Endodermal cell (in vitro differentiated cells): ENCODE results near the gene ZDHHC5. TPM values are rescaled to one million over a fixed set of nuclear protein-coding genes. Genes with fewer than 3 reads are reported as not detected.

Source experiments
- DNase-seq: peaks from one replicate; pipeline ENCODE4 v3.0.0-alpha.2; 2017
- H3K27ac ChIP-seq: 2 replicates; pipeline ENCODE4 v1.5.1; 2013; ENCODE audit warnings: mild to moderate bottlenecking, low read depth, low read length, moderate library complexity
- H3K27me3 ChIP-seq: 2 replicates; pipeline ENCODE4 v1.6.1; 2013; ENCODE audit warnings: mild to moderate bottlenecking, low read length, moderate library complexity; ENCODE audit not compliant: insufficient read depth, control insufficient read depth, poor library complexity, severe bottlenecking
- H3K36me3 ChIP-seq: 2 replicates; pipeline ENCODE4 v1.7.0; 2013; ENCODE audit warnings: mild to moderate bottlenecking, low read length, moderate library complexity; ENCODE audit not compliant: control insufficient read depth, insufficient read depth
- H3K4me1 ChIP-seq: one replicate; pipeline ENCODE4 v1.7.0; 2013; ENCODE audit warnings: low read length; ENCODE audit not compliant: control insufficient read depth, insufficient read depth
- H3K4me3 ChIP-seq: 2 replicates; pipeline ENCODE4 v1.5.1; 2013; ENCODE audit warnings: mild to moderate bottlenecking, low read length, moderate library complexity
- H3K9ac ChIP-seq: 2 replicates; pipeline ENCODE4 v1.6.1; 2013; ENCODE audit warnings: mild to moderate bottlenecking, low read length, moderate library complexity; ENCODE audit not compliant: poor library complexity, severe bottlenecking; ENCODE audit errors: extremely low read depth
- H3K9me3 ChIP-seq: 2 replicates; pipeline ENCODE4 v1.6.1; 2013; ENCODE audit warnings: mild to moderate bottlenecking, low read length, moderate library complexity; ENCODE audit not compliant: control insufficient read depth
- H3K27ac Mint-ChIP-seq: 2 replicates; pipeline ENCODE4 v1.8.0; 2020; ENCODE audit warnings: mixed read lengths
- H3K27me3 Mint-ChIP-seq: 2 replicates; pipeline ENCODE4 v1.8.0; 2021; ENCODE audit warnings: mild to moderate bottlenecking, mixed read lengths; ENCODE audit not compliant: insufficient read depth
- H3K36me3 Mint-ChIP-seq: 2 replicates; pipeline ENCODE4 v1.8.0; 2020; ENCODE audit warnings: low read depth, mixed read lengths
- H3K4me1 Mint-ChIP-seq: 2 replicates; pipeline ENCODE4 v1.8.0; 2020; ENCODE audit warnings: mixed read lengths
- H3K4me3 Mint-ChIP-seq: 2 replicates; pipeline ENCODE4 v1.8.0; 2020; ENCODE audit warnings: mild to moderate bottlenecking, moderate library complexity, mixed read lengths
- H3K9me3 Mint-ChIP-seq: 2 replicates; pipeline ENCODE4 v1.8.0; 2020; ENCODE audit warnings: mild to moderate bottlenecking, mixed read lengths
- CTCF ChIP-seq: fragments of 200-600 bp; sonication (generic); conservative IDR thresholded peaks from 2 replicates; pipeline ENCODE4 v1.5.0; 2021; ENCODE audit warnings: antibody characterized with exemption, mild to moderate bottlenecking
- whole genome bisulfite sequencing, 2 experiments: methylation state at CpG; one replicate each; pipeline versions ENCODE4 v1.1.5 to v1.1.7; 2013; ENCODE audit warnings: missing lambda C conversion rate in 2 of 2, mixed read lengths in 1 of 2; ENCODE audit not compliant: insufficient coverage in 1 of 2, insufficient read length in 1 of 2; 5-methylcytosine and 5-hydroxymethylcytosine counted together
- total RNA-seq, 2 donors: library from RNA; stranded (reverse); fragmentation: NEBNext Ultra II Directional in 1 of 2; extraction: Animal tissue kit (Norgen Biotek cat#: 25700) in 1 of 2; gene quantifications; 2 replicates in 1 of 2; 3 replicates in 1 of 2; pipeline ENCODE4 v1.2.1, GENCODE V29; 2021

ZDHHC5 gene
- total RNA-seq, 2 donors from 2014 or later: 70.7 to 77.1 TPM

DNA sequence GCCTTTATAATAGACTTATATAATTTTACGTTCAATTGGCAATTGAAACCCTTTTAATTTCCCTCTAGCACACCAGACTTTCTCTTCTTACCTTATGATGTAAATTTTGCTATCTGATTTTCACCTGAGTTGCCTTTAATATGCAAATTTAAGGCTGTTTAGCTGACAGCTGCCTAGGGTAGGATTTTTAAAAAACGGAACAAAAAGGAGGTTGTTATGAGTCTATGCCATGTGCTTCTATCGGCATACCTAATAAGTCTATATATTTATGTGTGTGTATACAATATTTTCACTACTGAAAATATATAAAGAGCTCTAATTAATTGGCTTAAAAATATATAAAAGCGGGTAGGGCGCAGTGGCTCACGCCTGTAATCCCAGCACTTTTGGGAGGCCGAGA lies 61.6 kb downstream of the ZDHHC5 start:
- no peak for DNase-seq
- Histone ChIP-seq H3K9ac (no peak overlapping the region), H3K27me3 (no peaks in the 10 kb centered on the region), H3K27ac (no peak overlapping the region), H3K9me3 (no peaks in the 10 kb centered on the region), H3K4me1 (no peaks in the 10 kb centered on the region), H3K36me3 (peaks cover 17% of the 10 kb centered on the region), H3K4me3 (no peak overlapping the region)
- Mint-ChIP-seq H3K4me1 (peaks cover 20% of the 10 kb centered on the region), H3K9me3 (no peaks in the 10 kb centered on the region), H3K4me3 (no peak overlapping the region), H3K27me3 (no peaks in the 10 kb centered on the region), H3K36me3 (peaks cover 16% of the 10 kb centered on the region), H3K27ac (peak overlapping the region; percentile 77)
- WGBS, 2 experiments: 83 to 97% methylated on average over 4 to 5 of the region's 7 CpGs
- TF ChIP-seq CTCF: no peak

DNA sequence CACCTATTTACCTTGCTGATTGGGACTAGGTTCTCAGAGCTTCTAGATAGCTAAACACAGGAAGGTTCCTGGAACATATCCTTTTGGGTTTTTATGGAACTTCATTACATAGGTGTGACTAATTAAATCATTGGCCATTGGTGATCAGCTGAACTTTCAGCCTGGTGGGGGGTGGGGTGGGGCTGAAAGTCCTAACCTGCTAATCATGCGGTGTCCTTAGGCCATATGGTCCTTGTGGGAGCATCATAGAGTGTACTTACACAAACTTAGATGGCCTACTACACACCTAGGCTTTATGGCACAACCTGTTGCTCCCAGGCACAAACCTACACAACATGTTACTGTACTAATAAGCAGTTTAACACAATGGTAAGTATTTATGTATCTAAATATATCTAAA lies 64.7 kb downstream of the ZDHHC5 start:
- Histone ChIP-seq H3K9me3 (no peaks in the 10 kb centered on the region), H3K27ac (no peak overlapping the region), H3K4me3 (no peak overlapping the region), H3K36me3 (peaks cover 24% of the 10 kb centered on the region), H3K4me1 (peaks cover 7% of the 10 kb centered on the region), H3K9ac (no peak overlapping the region), H3K27me3 (no peaks in the 10 kb centered on the region)
- H3K9me3 Mint-ChIP-seq: no peaks in the 10 kb centered on the region
- H3K36me3 Mint-ChIP-seq: peaks cover 27% of the 10 kb centered on the region
- no peaks in the 10 kb centered on the region for H3K27me3 Mint-ChIP-seq
- H3K4me1 Mint-ChIP-seq: peaks cover 30% of the 10 kb centered on the region
- H3K4me3 Mint-ChIP-seq: no peak overlapping the region
- 100% methylated on average over 1 of the region's 1 CpG for WGBS, 2 experiments
- no peak overlapping the region for H3K27ac Mint-ChIP-seq
- no peak for TF ChIP-seq CTCF
- no peak for DNase-seq

DNA sequence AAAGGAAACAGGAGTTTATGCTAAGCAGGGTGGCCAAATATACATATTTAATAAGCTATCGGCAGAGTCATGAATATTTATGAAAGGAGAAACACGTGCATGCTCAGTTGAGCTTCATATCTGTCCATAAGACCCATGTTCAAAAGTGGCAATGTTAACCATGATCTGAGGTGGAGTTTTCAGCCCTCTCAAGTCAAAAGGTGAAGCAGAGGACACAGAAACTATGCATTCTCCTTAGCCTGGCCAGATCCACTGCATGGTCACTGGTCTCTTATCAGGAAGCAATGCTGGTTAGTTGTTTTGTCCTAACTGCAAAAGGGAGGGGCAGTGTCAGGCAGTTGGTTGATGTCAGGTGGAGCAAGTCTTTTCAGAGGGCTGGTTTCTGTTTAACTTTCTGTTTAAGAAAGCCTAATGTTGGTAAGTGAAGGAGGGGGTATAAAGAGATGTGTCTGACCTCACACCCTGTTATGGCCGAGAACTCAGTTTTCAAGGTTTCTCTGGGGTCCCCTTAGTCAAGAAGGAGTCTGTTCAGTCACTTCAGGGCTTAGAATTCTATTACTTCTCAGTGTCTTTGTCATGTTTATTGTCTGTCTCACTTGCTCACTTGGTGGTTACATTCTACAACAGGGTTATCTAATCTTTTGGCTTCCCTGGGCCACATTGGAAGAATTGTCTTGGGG lies 67.8 kb downstream of the ZDHHC5 start:
- 69 to 72% methylated on average over 3 of the region's 3 CpGs for WGBS, 2 experiments
- Mint-ChIP-seq H3K27me3 (no peaks in the 10 kb centered on the region), H3K36me3 (peaks cover 35% of the 10 kb centered on the region), H3K27ac (peak overlapping the region; percentile 86), H3K9me3 (no peaks in the 10 kb centered on the region), H3K4me3 (peak overlapping the region; percentile 24), H3K4me1 (peaks cover 18% of the 10 kb centered on the region)
- H3K36me3 ChIP-seq: peaks cover 55% of the 10 kb centered on the region
- H3K4me3 ChIP-seq: peak overlapping the region; percentile 63
- no peak for TF ChIP-seq CTCF
- H3K9ac ChIP-seq: no peak overlapping the region
- no peaks in the 10 kb centered on the region for H3K9me3 ChIP-seq
- DNase-seq: peak; percentile 57
- no peaks in the 10 kb centered on the region for H3K27me3 ChIP-seq
- H3K27ac ChIP-seq: no peak overlapping the region
- H3K4me1 ChIP-seq: peaks cover 7% of the 10 kb centered on the region
